C4-2B (cell line): ENCODE measurements around the gene SPDYE5.
A peak's percentile ranks its signal among the peaks of the same experiment; 100 is the strongest.
"Not testable (repeated sequence)": the region's sequence is repeated elsewhere in the genome, so short reads cannot be mapped to it uniquely, and the experiment has no call there.

Source experiments
- CTCF ChIP-seq: fragments of 450-650 bp; conservative IDR thresholded peaks from 2 replicates; pipeline ENCODE4 v1.5.1; 2017; ENCODE audit warnings: mild to moderate bottlenecking
- ZFX ChIP-seq: fragments of 450-650 bp; IDR thresholded peaks from 2 replicates; pipeline ENCODE4 v1.6.1; 2017

DNA sequence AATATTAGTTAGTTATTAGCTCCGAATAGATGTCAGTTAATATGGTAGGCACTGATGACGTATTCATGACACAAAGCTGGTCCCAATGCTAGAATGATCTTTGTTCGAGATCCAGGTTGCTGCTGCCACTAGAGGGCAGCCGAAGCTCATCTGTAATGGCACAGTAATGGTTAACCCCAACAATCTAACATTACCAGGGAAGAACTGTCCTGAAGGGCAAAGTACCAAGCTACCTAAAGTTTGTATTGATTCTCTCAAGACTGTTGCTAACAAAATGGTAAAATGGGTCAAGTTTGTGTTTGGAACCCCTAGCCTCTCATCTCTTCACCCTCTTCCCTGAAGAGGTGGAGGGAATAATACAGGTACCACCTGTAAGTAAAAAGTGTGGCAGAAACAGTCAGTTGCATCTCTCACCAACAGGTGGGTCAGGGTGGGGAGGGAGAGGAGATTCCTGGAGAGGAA, 39.6 kb upstream of the SPDYE5 start:
- peak; percentile 66 for TF ChIP-seq CTCF
- TF ChIP-seq ZFX: not testable (repeated sequence)
